ENCODE data around the gene PPP2CA.

Gene PPP2CA

DNA sequence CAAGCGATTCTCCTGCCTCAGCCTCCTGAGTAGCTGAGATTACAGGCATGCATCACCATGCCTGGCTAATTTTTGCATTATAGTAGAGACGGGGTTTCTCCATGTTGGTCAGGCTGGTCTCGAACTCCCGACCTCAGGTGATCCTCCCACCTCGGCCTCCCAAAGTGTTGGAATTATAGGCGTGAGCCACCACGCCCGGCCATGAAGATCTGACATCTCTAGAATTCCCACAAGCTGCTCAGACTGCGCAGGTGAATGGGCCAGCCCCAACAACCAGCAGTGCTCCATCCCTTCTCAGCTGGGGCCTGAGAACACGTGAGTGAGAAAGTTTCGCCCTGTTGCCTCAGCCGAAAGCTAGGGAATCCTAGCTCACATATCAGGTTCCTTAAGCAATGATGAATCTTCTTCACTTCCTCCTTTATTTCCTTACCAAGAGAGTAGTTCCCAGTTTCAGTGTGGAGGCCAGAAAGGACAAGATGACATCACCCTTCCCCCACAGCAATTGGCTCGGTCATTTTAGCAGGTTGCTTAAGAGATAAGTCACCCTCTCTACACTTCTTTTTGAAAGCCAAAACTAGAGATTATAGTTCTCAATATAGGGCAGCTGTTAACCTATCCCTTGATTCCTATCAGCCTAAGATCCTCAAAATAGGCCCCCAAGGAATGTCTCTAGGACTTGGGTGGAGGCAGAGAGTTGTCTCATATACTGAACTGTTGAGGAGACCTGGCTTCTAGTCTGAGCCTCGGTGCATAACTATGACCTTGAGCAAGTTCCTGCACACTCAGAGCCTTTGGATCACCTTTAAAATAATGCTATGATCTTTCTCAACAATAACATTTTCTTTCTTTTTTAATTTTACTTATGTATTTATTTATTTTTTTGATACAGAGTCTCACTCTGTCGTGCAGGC, 23.9 kb upstream of the PPP2CA start:
- peak; percentile 92 for DNase-seq (ENCODE audit: low read depth)
- TF ChIP-seq, protein P1, sequence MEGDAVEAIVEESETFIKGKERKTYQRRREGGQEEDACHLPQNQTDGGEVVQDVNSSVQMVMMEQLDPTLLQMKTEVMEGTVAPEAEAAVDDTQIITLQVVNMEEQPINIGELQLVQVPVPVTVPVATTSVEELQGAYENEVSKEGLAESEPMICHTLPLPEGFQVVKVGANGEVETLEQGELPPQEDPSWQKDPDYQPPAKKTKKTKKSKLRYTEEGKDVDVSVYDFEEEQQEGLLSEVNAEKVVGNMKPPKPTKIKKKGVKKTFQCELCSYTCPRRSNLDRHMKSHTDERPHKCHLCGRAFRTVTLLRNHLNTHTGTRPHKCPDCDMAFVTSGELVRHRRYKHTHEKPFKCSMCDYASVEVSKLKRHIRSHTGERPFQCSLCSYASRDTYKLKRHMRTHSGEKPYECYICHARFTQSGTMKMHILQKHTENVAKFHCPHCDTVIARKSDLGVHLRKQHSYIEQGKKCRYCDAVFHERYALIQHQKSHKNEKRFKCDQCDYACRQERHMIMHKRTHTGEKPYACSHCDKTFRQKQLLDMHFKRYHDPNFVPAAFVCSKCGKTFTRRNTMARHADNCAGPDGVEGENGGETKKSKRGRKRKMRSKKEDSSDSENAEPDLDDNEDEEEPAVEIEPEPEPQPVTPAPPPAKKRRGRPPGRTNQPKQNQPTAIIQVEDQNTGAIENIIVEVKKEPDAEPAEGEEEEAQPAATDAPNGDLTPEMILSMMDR (IDR thresholded peaks at IDR 0.05; ENCODE audit: insufficient read depth, low read depth, low read length, missing control alignments) = no peak

GRCh38 chr5:134248256-134248655, 22.4 kb upstream of the PPP2CA start:
- TF ChIP-seq, protein P1 (IDR thresholded peaks at IDR 0.05; ENCODE audit: insufficient read depth, low read depth, low read length, missing control alignments) = no peak
- DNase-seq (ENCODE audit: low read depth) = peak; percentile 35
- H3K4me3 ChIP-seq (ENCODE audit: low read length) = no peak overlapping the region

More for the DNA sequence above, 23.9 kb upstream of the PPP2CA start:
- no peak overlapping the region for H3K4me3 ChIP-seq (ENCODE audit: low read length)

DNA sequence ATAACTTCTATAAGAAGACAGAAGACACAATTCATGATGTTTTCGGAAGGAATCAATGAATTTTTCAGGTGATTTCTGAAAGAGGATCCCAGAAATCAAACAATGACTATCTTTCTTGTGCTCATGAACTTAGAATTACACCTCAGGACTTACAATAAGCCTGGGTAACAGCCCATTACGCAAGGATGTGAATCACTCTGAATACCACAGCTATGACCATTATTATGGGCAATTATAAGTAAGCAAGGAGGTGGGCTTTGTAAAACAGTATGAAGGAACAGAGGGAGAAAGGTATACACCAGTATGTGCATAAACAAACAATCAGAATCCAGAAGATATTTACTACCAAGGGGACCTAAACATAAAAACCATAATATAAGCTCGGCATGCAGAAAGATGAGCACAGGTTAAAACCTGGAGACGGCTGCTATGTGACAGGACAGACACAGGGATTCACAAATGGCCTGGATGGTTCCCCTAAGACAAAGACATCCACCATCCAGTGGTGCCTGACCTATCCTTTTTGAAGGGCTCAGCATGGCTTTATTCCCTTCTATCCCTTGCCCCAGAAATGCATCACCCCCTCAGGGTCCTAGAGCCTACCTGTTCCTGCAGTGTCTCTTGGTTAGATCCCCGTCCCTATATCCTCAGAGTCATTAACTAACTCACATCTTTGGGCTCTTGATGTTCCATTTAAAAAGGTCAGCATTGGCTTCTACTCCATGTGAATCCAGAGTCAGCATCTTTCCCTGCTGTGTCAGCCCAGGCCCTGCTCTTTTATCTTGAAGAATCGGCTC, 21.8 kb upstream of the PPP2CA start:
- peak; percentile 96 for DNase-seq (ENCODE audit: low read depth)
- TF ChIP-seq, protein P1 (IDR thresholded peaks at IDR 0.05; ENCODE audit: insufficient read depth, low read depth, low read length, missing control alignments) = no peak
- H3K4me3 ChIP-seq (ENCODE audit: low read length) = no peak overlapping the region

- peak; percentile 83 for DNase-seq (ENCODE audit: low read depth)
- H3K4me3 ChIP-seq (ENCODE audit: low read length) = no peak overlapping the region
These were observed 21.0 kb upstream of the PPP2CA start for GRCh38 chr5:134246771-134247427.

DNA sequence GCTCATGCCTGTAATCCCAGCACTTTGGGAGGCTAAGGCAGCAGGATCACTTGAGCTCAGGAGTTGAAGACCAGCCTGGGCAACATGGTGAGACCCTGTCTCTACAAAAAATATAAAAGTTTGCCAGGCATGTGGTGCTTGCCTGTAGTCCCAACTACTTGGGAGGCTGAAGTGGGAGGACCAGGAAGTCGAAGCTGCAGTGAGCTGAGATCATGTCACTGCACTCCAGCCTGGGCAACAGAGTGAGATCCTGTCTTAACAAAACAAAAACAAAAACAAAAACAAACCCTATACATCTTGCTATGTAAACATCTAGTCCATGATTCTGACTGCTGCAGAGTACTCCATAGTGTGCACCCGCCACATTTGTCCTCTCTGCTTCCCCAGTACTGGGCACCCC, 19.8 kb upstream of the PPP2CA start:
- TF ChIP-seq, protein P1 (IDR thresholded peaks at IDR 0.05; ENCODE audit: insufficient read depth, low read depth, low read length, missing control alignments) = no peak

More at GRCh38 chr5:134246771-134247427, 21.0 kb upstream of the PPP2CA start:
- TF ChIP-seq, protein P1 (IDR thresholded peaks at IDR 0.05; ENCODE audit: insufficient read depth, low read depth, low read length, missing control alignments) = no peak

GRCh38 chr5:134245101-134245604, 19.3 kb upstream of the PPP2CA start:
- no peak overlapping the region for H3K4me3 ChIP-seq (ENCODE audit: low read length)
- peak; percentile 90 for DNase-seq (ENCODE audit: low read depth)

More for the DNA sequence above, 19.8 kb upstream of the PPP2CA start:
- H3K4me3 ChIP-seq (ENCODE audit: low read length) = no peak overlapping the region
- DNase-seq (ENCODE audit: low read depth) = no peak

More at GRCh38 chr5:134245101-134245604, 19.3 kb upstream of the PPP2CA start:
- TF ChIP-seq, protein P1 (IDR thresholded peaks at IDR 0.05; ENCODE audit: insufficient read depth, low read depth, low read length, missing control alignments) = no peak
